Activated naive CD8-positive, alpha-beta T cell treated with anti-CD3 and anti-CD28 coated beads, Interleukin-2, amount 10 ng/mL, durations not matched to agents 7 days and 5 days (primary cell): Measurements from ENCODE around the gene POTEF. TPM values are rescaled to one million over a fixed set of nuclear protein-coding genes. Genes with fewer than 3 reads are reported as not detected.
"Not testable (repeated sequence)": the region's sequence is repeated elsewhere in the genome, so short reads cannot be mapped to it uniquely, and the experiment has no call there.

ENCODE experiments used
- ATAC-seq: fragments of 150-1000 bp; cut with Tn5 transposase; one replicate; pipeline ENCODE4 v1.10.0; 2021; ENCODE audit warnings: low read depth, moderate library complexity
- POLR2A ChIA-PET: fragments of 350-600 bp; sonication (Branson Sonifier 250); formaldehyde crosslinking; loops from one replicate; lab custom pipeline; 2021; ENCODE audit warnings: antibody characterized with exemption; lab: Charles Lee
- DNase-seq: peaks from one replicate; pipeline ENCODE4 v3.0.0; 2021
- H3K27ac Mint-ChIP-seq: one replicate; pipeline ENCODE4 v1.8.0; 2022; ENCODE audit warnings: mild to moderate bottlenecking, mixed read lengths
- H3K27me3 Mint-ChIP-seq: one replicate; pipeline ENCODE4 v1.8.0; 2022; ENCODE audit warnings: mild to moderate bottlenecking, moderate library complexity, mixed read lengths
- H3K36me3 Mint-ChIP-seq: one replicate; pipeline ENCODE4 v1.8.0; 2021; ENCODE audit warnings: mild to moderate bottlenecking, mixed read lengths
- H3K4me1 Mint-ChIP-seq: one replicate; pipeline ENCODE4 v1.8.0; 2021; ENCODE audit warnings: mixed read lengths
- H3K4me3 Mint-ChIP-seq: one replicate; pipeline ENCODE4 v1.8.0; 2022; ENCODE audit warnings: mild to moderate bottlenecking, moderate library complexity, mixed read lengths
- H3K9me3 Mint-ChIP-seq: one replicate; pipeline ENCODE4 v1.8.0; 2021; ENCODE audit warnings: mixed read lengths
- total RNA-seq, 2 experiments: library from RNA; stranded (reverse); gene quantifications; one replicate each; pipeline ENCODE4 v1.2.3, GENCODE V29; 2021

The POTEF gene
- total RNA-seq, 2 experiments from 2014 or later, result not detected

DNA sequence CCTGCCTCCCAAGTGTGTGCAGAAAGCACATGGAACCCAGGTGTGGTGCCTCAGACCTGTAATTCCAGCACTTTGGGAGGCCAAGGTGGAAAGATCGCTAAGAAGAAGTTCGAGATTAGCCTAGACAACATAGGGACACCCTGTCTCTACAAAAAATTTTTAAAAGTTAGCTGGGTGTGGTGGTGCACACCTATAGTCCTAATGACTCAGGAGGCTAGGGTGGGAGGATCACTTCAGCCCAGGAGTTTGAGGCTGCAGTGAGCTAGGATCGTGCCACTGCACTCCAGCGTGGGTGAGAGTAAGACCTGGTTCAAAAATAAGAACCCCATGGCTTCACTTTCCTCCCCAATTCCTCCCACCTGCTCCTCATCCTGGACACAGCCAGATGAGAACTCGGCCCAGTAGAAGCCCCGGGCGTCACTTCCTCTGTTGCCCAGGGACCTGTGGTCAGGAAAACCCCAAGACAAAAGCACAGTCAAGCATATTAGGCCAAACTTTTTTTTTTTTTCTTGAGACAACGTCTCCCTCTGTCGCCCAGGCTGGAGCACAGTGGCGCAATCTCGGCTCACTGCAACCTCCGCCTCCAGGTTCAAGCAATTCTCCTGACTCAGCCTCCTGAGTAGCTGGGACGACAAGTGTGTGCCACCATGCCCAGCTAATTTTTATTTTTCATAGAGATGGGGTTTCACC is 28.9 kb upstream of the POTEF start:
- DNase-seq, ATAC-seq, H3K9me3 Mint-ChIP-seq, H3K4me3 Mint-ChIP-seq, H3K4me1 Mint-ChIP-seq, H3K36me3 Mint-ChIP-seq, H3K27me3 Mint-ChIP-seq: not testable (repeated sequence)
- peak overlapping the region; percentile 76 for H3K27ac Mint-ChIP-seq
- POLR2A ChIA-PET, result interaction anchor here (0.8 kb wide), 1 partner anchor 11 kb away, joined by 4 read pairs; no protein-coding TSS in a partner anchor

DNA sequence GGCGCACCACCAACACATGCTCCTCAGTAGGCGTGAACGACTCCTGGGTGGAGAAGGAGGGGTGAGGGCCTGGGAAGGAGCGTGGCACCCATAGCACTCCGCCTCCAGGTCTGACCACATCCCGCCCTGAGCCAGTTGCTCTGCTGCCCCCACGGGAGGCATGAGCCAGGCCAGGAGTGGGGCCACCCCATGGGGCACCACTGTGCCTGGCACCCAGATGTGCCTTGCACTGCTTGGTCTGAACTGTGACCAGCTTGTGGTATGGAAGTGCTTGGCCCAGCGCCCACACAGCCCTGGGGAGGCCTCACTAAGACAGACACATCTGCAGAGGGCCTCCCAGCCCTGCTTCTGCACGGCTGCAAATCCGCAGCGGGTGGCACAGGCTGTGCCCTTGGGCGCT is 28.3 kb upstream of the POTEF start:
- H3K27me3 Mint-ChIP-seq, H3K4me1 Mint-ChIP-seq, H3K36me3 Mint-ChIP-seq, H3K4me3 Mint-ChIP-seq, H3K9me3 Mint-ChIP-seq, ATAC-seq, DNase-seq: not testable (repeated sequence)
- peak overlapping the region; percentile 76 for H3K27ac Mint-ChIP-seq
- POLR2A ChIA-PET, result interaction anchor here (0.8 kb wide), 1 partner anchor 12 kb away, joined by 4 read pairs; no protein-coding TSS in a partner anchor

DNA sequence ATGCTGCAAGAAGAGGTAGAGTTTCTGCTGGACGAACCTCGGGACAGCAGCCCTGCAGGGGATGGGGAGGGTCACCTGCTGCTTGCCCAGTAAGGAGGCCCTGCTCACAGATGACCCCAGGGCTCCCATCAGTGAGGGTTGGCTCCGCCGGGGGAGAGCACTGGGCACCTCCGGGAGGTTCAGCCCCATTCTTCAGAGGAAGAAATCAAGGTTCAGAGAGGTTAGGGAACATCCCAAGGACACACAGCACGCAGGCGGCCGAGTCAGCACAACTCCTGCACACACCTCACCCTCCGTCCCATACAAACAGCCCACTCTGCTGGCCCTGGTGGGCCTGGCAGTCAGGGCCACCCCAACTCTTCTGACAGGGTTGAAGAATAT is 27.6 kb upstream of the POTEF start:
- H3K27me3 Mint-ChIP-seq, result no peaks in the 10 kb centered on the region
- peaks cover 7% of the 10 kb centered on the region for H3K4me1 Mint-ChIP-seq
- no peak for DNase-seq
- H3K27ac Mint-ChIP-seq, result peak overlapping the region; percentile 64
- POLR2A ChIA-PET, result no interaction called here
- no peaks in the 10 kb centered on the region for H3K9me3 Mint-ChIP-seq
- H3K4me3 Mint-ChIP-seq, result no peak overlapping the region
- peaks cover 6% of the 10 kb centered on the region for H3K36me3 Mint-ChIP-seq
- ATAC-seq, result no peak

DNA sequence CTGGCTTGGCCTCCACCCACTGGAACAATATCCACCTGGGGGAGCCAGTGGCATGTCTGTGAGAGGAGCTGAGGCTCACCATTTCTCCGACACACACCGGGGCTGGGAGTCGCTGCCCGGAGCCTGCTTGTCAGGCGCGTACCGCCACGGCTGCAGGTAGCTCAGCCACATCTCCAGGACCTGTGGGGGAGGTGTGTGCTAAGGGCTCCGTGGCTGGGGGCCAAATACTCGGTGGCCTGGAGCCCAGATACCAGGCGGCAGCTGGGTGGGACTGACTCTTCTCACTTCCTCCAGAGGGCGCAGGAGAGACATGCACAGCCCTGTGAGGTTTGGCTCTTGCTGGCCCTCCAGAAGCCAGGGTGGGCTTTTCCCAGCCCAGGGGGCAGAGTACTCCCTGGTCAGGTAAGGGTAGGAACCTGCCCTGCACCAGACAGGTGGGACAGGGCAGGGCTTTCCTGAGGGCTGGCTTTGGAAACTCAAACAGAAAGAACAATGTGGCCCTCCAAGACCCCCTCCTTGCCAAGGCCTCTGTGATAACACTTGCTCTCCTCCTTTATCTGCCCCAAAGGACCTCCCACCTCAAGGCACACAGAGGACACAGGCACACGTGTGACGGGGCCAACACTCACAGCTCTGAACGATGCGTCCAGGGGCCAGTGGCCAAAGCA is 27.1 kb upstream of the POTEF start:
- H3K4me1 Mint-ChIP-seq, H3K27me3 Mint-ChIP-seq, H3K9me3 Mint-ChIP-seq, H3K36me3 Mint-ChIP-seq, H3K4me3 Mint-ChIP-seq: not testable (repeated sequence)
- peak overlapping the region; percentile 64 for H3K27ac Mint-ChIP-seq
- POLR2A ChIA-PET, result interaction anchor here (0.6 kb wide), 1 partner anchor 211 kb away, joined by 3 read pairs; no protein-coding TSS in a partner anchor
- peak; percentile 45 for ATAC-seq
- peak; percentile 46 for DNase-seq

GRCh38 chr2:130154773-130155765 is 26.0 kb upstream of the POTEF start:
- Mint-ChIP-seq H3K4me3 (no peak overlapping the region), H3K36me3 (peaks cover 2% of the 10 kb centered on the region), H3K27ac (no peak overlapping the region), H3K27me3 (no peaks in the 10 kb centered on the region), H3K4me1 (peaks cover 7% of the 10 kb centered on the region), H3K9me3 (no peaks in the 10 kb centered on the region)
- DNase-seq (no peak), ATAC-seq (no peak)
- POLR2A ChIA-PET, result no interaction called here

GRCh38 chr2:130154423-130154770 is 25.4 kb upstream of the POTEF start:
- POLR2A ChIA-PET, H3K9me3 Mint-ChIP-seq, H3K27me3 Mint-ChIP-seq, H3K36me3 Mint-ChIP-seq, H3K4me3 Mint-ChIP-seq, H3K4me1 Mint-ChIP-seq, DNase-seq, ATAC-seq, H3K27ac Mint-ChIP-seq: not testable (repeated sequence)

DNA sequence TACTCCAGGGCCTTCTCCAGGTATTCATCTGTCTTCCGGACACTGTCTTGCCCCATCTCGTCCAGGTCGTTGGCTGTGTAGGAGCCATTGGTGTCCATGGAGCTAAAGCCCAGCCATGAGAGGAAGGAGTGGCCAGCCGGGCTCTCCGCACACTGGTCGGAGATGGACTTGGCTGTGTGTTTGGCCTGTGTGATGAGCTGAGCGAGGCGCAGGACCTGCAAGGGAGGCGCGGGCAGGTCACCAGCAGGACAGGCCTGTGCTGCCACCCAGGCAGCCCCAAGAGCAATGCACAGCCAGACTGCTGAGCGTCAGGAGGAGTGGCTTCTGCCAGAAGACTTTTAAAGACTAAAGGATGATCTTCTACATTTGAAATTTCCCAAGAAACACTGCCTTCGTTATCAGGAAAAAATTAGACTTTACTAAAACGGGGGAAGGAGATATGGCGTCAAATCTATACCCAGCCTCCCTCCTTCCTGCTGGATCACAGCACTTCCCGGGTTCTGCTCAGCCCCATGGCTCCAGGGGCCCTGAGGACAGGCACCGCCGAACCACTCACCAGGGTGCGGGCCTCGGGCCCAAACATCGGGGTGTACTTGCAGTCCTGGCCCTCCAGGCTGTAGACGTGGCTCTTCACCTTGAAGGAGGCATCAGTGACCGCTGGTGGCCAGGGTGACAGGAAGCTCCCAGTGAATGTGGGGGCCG is 24.9 kb upstream of the POTEF start:
- H3K27me3 Mint-ChIP-seq, H3K4me3 Mint-ChIP-seq, H3K36me3 Mint-ChIP-seq, H3K9me3 Mint-ChIP-seq, POLR2A ChIA-PET, ATAC-seq, H3K4me1 Mint-ChIP-seq, H3K27ac Mint-ChIP-seq, DNase-seq: not testable (repeated sequence)

- H3K27me3 Mint-ChIP-seq, result no peaks in the 10 kb centered on the region
- ATAC-seq (no peak), DNase-seq (no peak)
- H3K4me1 Mint-ChIP-seq, result peaks cover 4% of the 10 kb centered on the region
- POLR2A ChIA-PET, result no interaction called here
- H3K36me3 Mint-ChIP-seq, result no peaks in the 10 kb centered on the region
- no peak overlapping the region for H3K4me3 Mint-ChIP-seq
- no peak overlapping the region for H3K27ac Mint-ChIP-seq
- no peaks in the 10 kb centered on the region for H3K9me3 Mint-ChIP-seq
Observed at GRCh38 chr2:130152816-130153595, 24.0 kb upstream of the POTEF start.

- H3K4me3 Mint-ChIP-seq, POLR2A ChIA-PET, H3K36me3 Mint-ChIP-seq, H3K27me3 Mint-ChIP-seq, H3K4me1 Mint-ChIP-seq, H3K9me3 Mint-ChIP-seq, DNase-seq, ATAC-seq, H3K27ac Mint-ChIP-seq: not testable (repeated sequence)
Observed at GRCh38 chr2:130152136-130152815, 23.3 kb upstream of the POTEF start.

GRCh38 chr2:130151145-130151512 is 22.1 kb upstream of the POTEF start:
- H3K27ac Mint-ChIP-seq, result not testable (repeated sequence)

DNA sequence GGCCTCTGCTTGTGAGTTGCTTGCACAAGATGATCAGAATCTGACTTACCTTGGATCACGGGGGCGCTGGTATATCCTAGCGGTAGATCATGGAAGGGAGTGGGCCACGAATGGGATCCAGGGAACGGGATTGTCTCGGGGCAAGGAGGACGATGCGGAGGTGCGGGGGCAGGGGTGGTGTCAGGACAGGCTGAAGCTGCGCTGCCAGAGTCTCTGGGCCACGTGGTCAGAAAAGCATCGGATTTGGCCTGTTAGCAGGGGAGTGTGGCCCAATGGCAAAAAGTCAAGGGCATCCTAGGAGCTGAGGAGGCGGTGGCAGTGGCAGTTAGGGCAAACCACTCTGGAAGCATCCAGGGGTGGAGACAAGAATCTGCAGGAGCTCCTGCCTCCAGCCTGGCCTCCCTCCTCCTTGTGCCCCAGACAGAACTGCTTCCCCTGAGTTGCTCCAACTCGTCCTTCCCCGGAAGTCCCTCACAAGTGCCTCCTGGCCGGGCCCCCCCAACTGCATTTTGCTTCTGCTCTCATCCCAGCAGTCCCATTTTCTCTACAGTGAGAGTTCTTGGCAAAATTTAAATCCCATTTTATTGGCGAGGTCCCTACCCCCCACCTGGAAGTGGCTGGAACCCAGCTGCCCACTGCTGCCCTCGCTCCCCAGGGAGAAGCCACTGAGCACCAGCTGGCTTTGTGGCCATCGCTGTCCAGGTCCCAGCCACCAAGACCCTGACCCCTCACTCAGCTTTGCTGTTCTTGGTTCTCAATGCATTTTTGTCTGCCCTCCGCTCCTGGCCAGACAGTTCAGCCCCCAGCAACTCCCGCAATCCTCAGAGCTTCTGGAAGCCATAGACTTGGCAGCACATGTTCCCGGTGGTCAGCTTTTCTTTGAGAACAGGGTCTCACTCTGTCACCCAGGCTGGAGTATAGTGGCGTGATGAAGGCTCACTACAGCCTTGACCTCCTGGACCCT is 21.4 kb upstream of the POTEF start:
- H3K4me1 Mint-ChIP-seq, result peaks cover 3% of the 10 kb centered on the region
- POLR2A ChIA-PET, result no interaction called here
- DNase-seq (peak; percentile 24), ATAC-seq (no peak)
- H3K27me3 Mint-ChIP-seq, result peaks cover 10% of the 10 kb centered on the region
- H3K36me3 Mint-ChIP-seq, result no peaks in the 10 kb centered on the region
- no peaks in the 10 kb centered on the region for H3K9me3 Mint-ChIP-seq
- H3K4me3 Mint-ChIP-seq, result no peak overlapping the region
- H3K27ac Mint-ChIP-seq, result no peak overlapping the region

More at GRCh38 chr2:130151145-130151512, 22.1 kb upstream of the POTEF start:
- ATAC-seq, H3K9me3 Mint-ChIP-seq, DNase-seq, H3K4me1 Mint-ChIP-seq, H3K4me3 Mint-ChIP-seq, POLR2A ChIA-PET, H3K36me3 Mint-ChIP-seq, H3K27me3 Mint-ChIP-seq: not testable (repeated sequence)
